ENCODE measurements around the gene DDRGK1.
A peak's percentile ranks its signal among the peaks of the same experiment; 100 is the strongest.
"Not testable (repeated sequence)": the region's sequence is repeated elsewhere in the genome, so short reads cannot be mapped to it uniquely, and the experiment has no call there.

DDRGK1 gene

GRCh38 chr20:3233991-3234498 is 29.6 kb upstream of the DDRGK1 start:
- DNase-seq, result no peak

GRCh38 chr20:3233131-3233990 is 28.9 kb upstream of the DDRGK1 start:
- no peak for DNase-seq

GRCh38 chr20:3231889-3232588 is 27.6 kb upstream of the DDRGK1 start:
- DNase-seq, result no peak

- DNase-seq, result no peak
Observed at GRCh38 chr20:3231116-3231515, 26.6 kb upstream of the DDRGK1 start.

GRCh38 chr20:3229798-3230197 is 25.3 kb upstream of the DDRGK1 start:
- no peak for DNase-seq

GRCh38 chr20:3229158-3229557 is 24.7 kb upstream of the DDRGK1 start:
- no peak for DNase-seq

GRCh38 chr20:3228750-3229032 is 24.2 kb upstream of the DDRGK1 start:
- no peak for DNase-seq

- DNase-seq, result no peak
Observed at GRCh38 chr20:3227936-3228749, 23.7 kb upstream of the DDRGK1 start.

GRCh38 chr20:3227506-3227905 is 23.0 kb upstream of the DDRGK1 start:
- DNase-seq, result no peak

- no peak for DNase-seq
Observed at GRCh38 chr20:3226864-3227263, 22.4 kb upstream of the DDRGK1 start.

- DNase-seq, result no peak
Observed at GRCh38 chr20:3226093-3226492, 21.6 kb upstream of the DDRGK1 start.

- DNase-seq, result no peak
Observed at GRCh38 chr20:3224681-3225421, 20.4 kb upstream of the DDRGK1 start.

GRCh38 chr20:3223994-3224680 is 19.7 kb upstream of the DDRGK1 start:
- DNase-seq, result no peak

- DNase-seq, result peak; percentile 28 to 68
Observed at GRCh38 chr20:3223651-3223993, 19.1 kb upstream of the DDRGK1 start.

GRCh38 chr20:3222635-3223600 is 18.4 kb upstream of the DDRGK1 start:
- peak; percentile 94 to 99 for DNase-seq

- DNase-seq, result no peak
Observed at GRCh38 chr20:3221398-3222226, 17.1 kb upstream of the DDRGK1 start.

GRCh38 chr20:3218307-3218988 is 14.0 kb upstream of the DDRGK1 start:
- peak; percentile 18 to 21 for DNase-seq

GRCh38 chr20:3215359-3215917 is 11.0 kb upstream of the DDRGK1 start:
- not testable (repeated sequence) for DNase-seq

- no peak for DNase-seq
Observed at GRCh38 chr20:3213226-3213625, 8.7 kb upstream of the DDRGK1 start.

All from NCI-H2081 (cell line).